Spinal cord (tissue), 10 donors: Measurements from ENCODE around the gene CHRND. TPM values are rescaled to one million over a fixed set of nuclear protein-coding genes. Genes with fewer than 3 reads are reported as not detected.

Source experiments
- DNase-seq, 6 donors: peaks; one replicate each; pipeline versions ENCODE4 v3.0.0 to v3.0.0-alpha.2; 2013 to 2015; ENCODE audit warnings: low spot score in 6 of 6, low read depth in 4 of 6
- H3K27ac ChIP-seq: one replicate; pipeline ENCODE4 v1.5.1; 2013; ENCODE audit warnings: low read depth, low read length, control low read depth
- H3K27me3 ChIP-seq: one replicate; pipeline ENCODE4 v1.6.1; 2013; ENCODE audit warnings: low read length; ENCODE audit not compliant: control insufficient read depth, insufficient read depth
- H3K36me3 ChIP-seq: one replicate; pipeline ENCODE4 v1.6.1; 2013; ENCODE audit warnings: low read length; ENCODE audit not compliant: control insufficient read depth, insufficient read depth
- H3K4me1 ChIP-seq: one replicate; pipeline ENCODE4 v1.6.1; 2013; ENCODE audit warnings: low read length; ENCODE audit not compliant: control insufficient read depth, insufficient read depth
- H3K4me3 ChIP-seq: one replicate; pipeline ENCODE4 v1.5.1; 2013; ENCODE audit warnings: low read depth, low read length, control low read depth
- H3K9me3 ChIP-seq: one replicate; pipeline ENCODE4 v1.6.1; 2013; ENCODE audit warnings: low read length; ENCODE audit not compliant: control insufficient read depth, insufficient read depth
- WGBS: methylation state at CpG from one replicate; pipeline ENCODE4 v1.1.5; 2013; ENCODE audit warnings: missing lambda C conversion rate; ENCODE audit not compliant: insufficient coverage; 5-methylcytosine and 5-hydroxymethylcytosine counted together
- polyA plus RNA-seq, 2 donors: library from polyadenylated mRNA; unstranded; fragments of 120-200 nt; gene quantifications; one replicate each; pipeline ENCODE4 v1.2.1, GENCODE V29; 2013; ENCODE audit not compliant: insufficient read length in 2 of 2
- total RNA-seq, 2 donors: library from RNA; depleted of rRNA in 1 of 2; stranded (reverse); fragments of 120-200 nt in 1 of 2; fragments of >200 nt in 1 of 2; gene quantifications; one replicate each; pipeline versions ENCODE4 v1.2.3 to v1.2.4, GENCODE V29; 2013 to 2014
- donor health status: healthy.

The CHRND gene
- total and polyA plus RNA-seq, 4 donors, result 0.10 to 0.74 (median 0.28) TPM

GRCh38 chr2:232518844-232519243, 7.1 kb upstream of the CHRND start:
- no peak overlapping the region for H3K4me3 ChIP-seq
- WGBS, result 58% methylated on average over 4 of the region's 6 CpGs
- no peak overlapping the region for H3K27ac ChIP-seq
- DNase-seq, result no peak
- no peaks in the 10 kb centered on the region for H3K36me3 ChIP-seq
- H3K9me3 ChIP-seq, result no peaks in the 10 kb centered on the region
- peaks cover 31% of the 10 kb centered on the region for H3K4me1 ChIP-seq
- H3K27me3 ChIP-seq, result peaks cover 22% of the 10 kb centered on the region

GRCh38 chr2:232519581-232520438, 6.2 kb upstream of the CHRND start, which contains the start of gene PRSS56:
PRSS56 (plus strand) TSS chr2:232520388; CDS start chr2:232520599, 211 bp downstream.
- 39% methylated on average over 6 of the region's 19 CpGs for WGBS
- Histone ChIP-seq H3K4me3 (no peak within 1 kb of the TSS), H3K27me3 (peaks cover 30% of the 10 kb centered on the region), H3K27ac (no peak within 1 kb of the TSS), H3K9me3 (no peaks in the 10 kb centered on the region), H3K36me3 (peaks cover 2% of the 10 kb centered on the region), H3K4me1 (peaks cover 40% of the 10 kb centered on the region)
- peak in 2 of 6 donors; percentile 55 to 56 for DNase-seq

GRCh38 chr2:232520489-232520888, 5.5 kb upstream of the CHRND start:
- peaks cover 41% of the 10 kb centered on the region for H3K4me1 ChIP-seq
- no peak overlapping the region for H3K4me3 ChIP-seq
- WGBS, result 66% methylated on average over 5 of the region's 15 CpGs
- no peak overlapping the region for H3K27ac ChIP-seq
- peaks cover 34% of the 10 kb centered on the region for H3K27me3 ChIP-seq
- H3K9me3 ChIP-seq, result no peaks in the 10 kb centered on the region
- DNase-seq, result no peak
- peaks cover 5% of the 10 kb centered on the region for H3K36me3 ChIP-seq

DNA sequence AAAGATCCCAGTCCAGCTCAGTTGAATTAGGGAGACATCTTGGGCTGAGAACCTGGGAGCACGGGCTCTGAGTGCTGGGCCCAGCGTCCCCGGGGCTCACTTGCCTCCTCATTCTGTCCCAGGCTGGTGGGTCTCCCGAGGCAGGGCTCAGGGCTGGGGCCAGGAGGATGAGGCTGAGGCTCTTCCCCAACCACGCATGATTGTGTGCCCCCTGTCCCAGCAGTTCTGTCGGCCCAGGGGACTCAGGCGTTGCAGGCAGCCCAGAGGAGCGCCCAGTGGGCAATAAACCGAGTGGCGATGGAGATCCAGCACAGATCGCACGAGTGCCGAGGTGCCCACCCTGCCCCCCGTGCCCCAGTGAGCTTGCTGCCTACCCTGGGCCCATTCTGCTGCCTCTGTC, 4.9 kb upstream of the CHRND start:
- peaks cover 5% of the 10 kb centered on the region for H3K36me3 ChIP-seq
- no peak overlapping the region for H3K4me3 ChIP-seq
- H3K27me3 ChIP-seq, result peaks cover 36% of the 10 kb centered on the region
- H3K9me3 ChIP-seq, result no peaks in the 10 kb centered on the region
- H3K27ac ChIP-seq, result no peak overlapping the region
- peaks cover 41% of the 10 kb centered on the region for H3K4me1 ChIP-seq
- DNase-seq, result no peak
- 89% methylated on average over 14 of the region's 14 CpGs for WGBS

GRCh38 chr2:232521959-232522622, 3.9 kb upstream of the CHRND start:
- peak in 2 of 6 donors; percentile 76 for DNase-seq
- Histone ChIP-seq H3K27me3 (peaks cover 36% of the 10 kb centered on the region), H3K4me1 (peaks cover 41% of the 10 kb centered on the region), H3K4me3 (peak overlapping the region; percentile 2), H3K9me3 (no peaks in the 10 kb centered on the region), H3K27ac (no peak overlapping the region), H3K36me3 (peaks cover 5% of the 10 kb centered on the region)
- 2% methylated on average over 66 of the region's 66 CpGs for WGBS

DNA sequence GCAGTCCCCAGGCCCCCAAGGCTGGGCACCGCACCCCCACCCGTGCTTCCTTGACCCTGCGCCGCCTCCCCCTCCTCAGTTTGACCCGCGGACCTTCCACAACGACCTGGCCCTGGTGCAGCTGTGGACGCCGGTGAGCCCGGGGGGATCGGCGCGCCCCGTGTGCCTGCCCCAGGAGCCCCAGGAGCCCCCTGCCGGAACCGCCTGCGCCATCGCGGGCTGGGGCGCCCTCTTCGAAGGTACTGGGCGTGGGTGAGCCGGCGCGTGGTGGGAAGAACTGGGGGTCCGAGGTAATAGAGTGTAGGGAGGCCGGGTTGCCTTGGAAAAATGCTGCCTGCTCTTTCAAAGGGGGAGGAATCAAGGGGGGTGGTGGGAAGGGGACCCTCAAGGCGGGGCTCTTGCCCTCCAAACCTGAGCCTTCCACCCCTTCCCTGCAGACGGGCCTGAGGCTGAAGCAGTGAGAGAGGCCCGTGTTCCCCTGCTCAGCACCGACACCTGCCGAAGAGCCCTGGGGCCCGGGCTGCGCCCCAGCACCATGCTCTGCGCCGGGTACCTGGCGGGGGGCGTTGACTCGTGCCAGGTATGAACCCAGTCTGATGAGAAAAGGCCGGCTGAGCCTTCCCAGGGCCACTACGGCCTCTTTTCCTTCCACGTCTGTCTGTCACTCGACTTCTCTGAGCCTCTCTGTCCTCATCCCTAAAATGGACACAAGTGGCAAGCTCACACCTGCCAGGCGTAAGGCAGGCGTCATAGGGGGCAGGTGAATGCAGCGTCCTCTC, 3.1 kb upstream of the CHRND start:
- Histone ChIP-seq H3K9me3 (no peaks in the 10 kb centered on the region), H3K27ac (no peak overlapping the region), H3K27me3 (peaks cover 36% of the 10 kb centered on the region), H3K36me3 (peaks cover 5% of the 10 kb centered on the region), H3K4me1 (peaks cover 41% of the 10 kb centered on the region), H3K4me3 (peak overlapping the region; percentile 2)
- no peak for DNase-seq
- WGBS, result 24% methylated on average over 45 of the region's 46 CpGs

GRCh38 chr2:232523402-232523681, 2.6 kb upstream of the CHRND start:
- Histone ChIP-seq H3K27me3 (peaks cover 36% of the 10 kb centered on the region), H3K4me1 (peaks cover 41% of the 10 kb centered on the region), H3K9me3 (no peaks in the 10 kb centered on the region), H3K27ac (no peak overlapping the region), H3K4me3 (no peak overlapping the region), H3K36me3 (peaks cover 5% of the 10 kb centered on the region)
- DNase-seq, result no peak
- WGBS, result 14% methylated on average over 15 of the region's 16 CpGs

GRCh38 chr2:232523682-232524597, 2.0 kb upstream of the CHRND start:
- DNase-seq, result peak in 2 of 6 donors; percentile 67 to 83
- Histone ChIP-seq H3K36me3 (peaks cover 5% of the 10 kb centered on the region), H3K4me3 (no peak overlapping the region), H3K27ac (no peak overlapping the region), H3K27me3 (peaks cover 36% of the 10 kb centered on the region), H3K4me1 (peaks cover 41% of the 10 kb centered on the region), H3K9me3 (no peaks in the 10 kb centered on the region)
- WGBS, result under 1% methylated on average over 72 of the region's 75 CpGs

GRCh38 chr2:232524771-232525170, 1.2 kb upstream of the CHRND start:
- 72% methylated on average over 6 of the region's 6 CpGs for WGBS
- H3K9me3 ChIP-seq, result no peaks in the 10 kb centered on the region
- H3K27ac ChIP-seq, result no peak overlapping the region
- H3K4me1 ChIP-seq, result peaks cover 36% of the 10 kb centered on the region
- DNase-seq, result no peak
- peaks cover 36% of the 10 kb centered on the region for H3K27me3 ChIP-seq
- no peak overlapping the region for H3K4me3 ChIP-seq
- peaks cover 5% of the 10 kb centered on the region for H3K36me3 ChIP-seq
